Fibroblast of lung (primary cell): ENCODE results near the gene HYAL1. TPM values are rescaled to one million over a fixed set of nuclear protein-coding genes. Genes with fewer than 3 reads are reported as not detected.

ENCODE experiments used
- DNase-seq, 2 donors: peaks; one replicate each; pipeline versions ENCODE4 v3.0.0 to v3.0.0-alpha.2; 2010; ENCODE audit warnings: low read depth in 2 of 2
- H2AFZ ChIP-seq: 2 replicates; pipeline ENCODE4 v1.5.1; 2012; ENCODE audit warnings: low read length, control low read depth, inconsistent platforms
- H3K27ac ChIP-seq: 2 replicates; pipeline ENCODE4 v1.5.1; 2011; ENCODE audit warnings: low read length, control low read depth; ENCODE audit not compliant: insufficient read depth
- H3K27me3 ChIP-seq: 2 replicates; pipeline ENCODE4 v1.5.1; 2011; ENCODE audit warnings: mild to moderate bottlenecking, low read length; ENCODE audit not compliant: control insufficient read depth, insufficient read depth
- H3K36me3 ChIP-seq: 2 replicates; pipeline ENCODE4 v1.5.1; 2011; ENCODE audit warnings: low read length; ENCODE audit not compliant: control insufficient read depth, insufficient read depth
- H3K4me1 ChIP-seq: 2 replicates; pipeline ENCODE4 v1.5.1; 2011; ENCODE audit warnings: low read length; ENCODE audit not compliant: control insufficient read depth, insufficient read depth; ENCODE audit errors: extremely low read depth
- H3K4me2 ChIP-seq: 2 replicates; pipeline ENCODE4 v1.5.1; 2011; ENCODE audit warnings: low read length, control low read depth; ENCODE audit not compliant: insufficient read depth; ENCODE audit errors: extremely low read depth
- H3K4me3 ChIP-seq, 4 experiments: fragments of 200-600 bp in 1 of 4; sonication (generic) in 1 of 4; replicated peaks in 1 of 4; 2 replicates each; pipeline ENCODE4 v1.5.1; 2011 to 2016; ENCODE audit warnings: low read length in 4 of 4, low read depth in 3 of 4, mild to moderate bottlenecking in 3 of 4, control low read depth in 2 of 4, inconsistent platforms in 1 of 4, mixed read lengths in 1 of 4; ENCODE audit not compliant: insufficient read depth in 1 of 4; ENCODE audit errors: control extremely low read depth in 1 of 4
- H3K79me2 ChIP-seq: 2 replicates; pipeline ENCODE4 v1.5.1; 2012; ENCODE audit warnings: mild to moderate bottlenecking, low read length, inconsistent platforms; ENCODE audit not compliant: control insufficient read depth, insufficient read depth
- H3K9ac ChIP-seq: 2 replicates; pipeline ENCODE4 v1.5.1; 2011; ENCODE audit warnings: mild to moderate bottlenecking, low read length, control low read depth; ENCODE audit not compliant: insufficient read depth
- H3K9me3 ChIP-seq: 2 replicates; pipeline ENCODE4 v1.5.1; 2012; ENCODE audit warnings: low read depth, low read length; ENCODE audit not compliant: control insufficient read depth, insufficient read depth
- H4K20me1 ChIP-seq: 2 replicates; pipeline ENCODE4 v1.5.1; 2011; ENCODE audit warnings: low read length; ENCODE audit not compliant: control insufficient read depth, insufficient read depth; ENCODE audit errors: extremely low read depth
- CTCF ChIP-seq, 2 donors: IDR thresholded peaks in 1 of 2; conservative IDR thresholded peaks in 1 of 2; 1 replicate in 1 of 2; 2 replicates in 1 of 2; pipeline ENCODE4 v1.5.1; 2011 to 2012; ENCODE audit warnings: low read length in 2 of 2, control low read depth in 1 of 2, inconsistent platforms in 1 of 2, low read depth in 1 of 2, mild to moderate bottlenecking in 1 of 2
- EZH2 ChIP-seq: IDR thresholded peaks from 2 replicates; pipeline ENCODE4 v1.5.1; 2012; ENCODE audit warnings: low read length, control low read depth, mild to moderate bottlenecking; ENCODE audit errors: missing control alignments
- polyA minus RNA-seq: library from RNA; depleted of rRNA, polyadenylated mRNA; stranded (reverse); fragments of >200 nt; gene quantifications from 2 replicates; pipeline ENCODE4 v1.2.3, GENCODE V29; 2011; ENCODE audit warnings: low replicate concordance
- polyA plus RNA-seq, 2 donors: library from polyadenylated mRNA; depleted of rRNA in 1 of 2; stranded (reverse) in 1 of 2; unstranded in 1 of 2; fragments of >200 nt; gene quantifications; 2 replicates each; pipeline ENCODE4 v1.2.1, GENCODE V29; 2011 to 2012; ENCODE audit warnings: missing spikeins in 1 of 2
- total RNA-seq: library from RNA; depleted of rRNA; stranded (reverse); fragments of >200 nt; gene quantifications from 2 replicates; pipeline ENCODE4 v1.2.1, GENCODE V29; 2014

Gene HYAL1
- total RNA-seq (1.3 and 1.8 TPM in 2 replicates), polyA plus RNA-seq (1.8 and 2.5 TPM in 2 replicates), polyA minus RNA-seq (7.5 and 8.9 TPM in 2 replicates)
- polyA plus RNA-seq (2012) = 2.5 and 2.6 TPM in 2 replicates

DNA sequence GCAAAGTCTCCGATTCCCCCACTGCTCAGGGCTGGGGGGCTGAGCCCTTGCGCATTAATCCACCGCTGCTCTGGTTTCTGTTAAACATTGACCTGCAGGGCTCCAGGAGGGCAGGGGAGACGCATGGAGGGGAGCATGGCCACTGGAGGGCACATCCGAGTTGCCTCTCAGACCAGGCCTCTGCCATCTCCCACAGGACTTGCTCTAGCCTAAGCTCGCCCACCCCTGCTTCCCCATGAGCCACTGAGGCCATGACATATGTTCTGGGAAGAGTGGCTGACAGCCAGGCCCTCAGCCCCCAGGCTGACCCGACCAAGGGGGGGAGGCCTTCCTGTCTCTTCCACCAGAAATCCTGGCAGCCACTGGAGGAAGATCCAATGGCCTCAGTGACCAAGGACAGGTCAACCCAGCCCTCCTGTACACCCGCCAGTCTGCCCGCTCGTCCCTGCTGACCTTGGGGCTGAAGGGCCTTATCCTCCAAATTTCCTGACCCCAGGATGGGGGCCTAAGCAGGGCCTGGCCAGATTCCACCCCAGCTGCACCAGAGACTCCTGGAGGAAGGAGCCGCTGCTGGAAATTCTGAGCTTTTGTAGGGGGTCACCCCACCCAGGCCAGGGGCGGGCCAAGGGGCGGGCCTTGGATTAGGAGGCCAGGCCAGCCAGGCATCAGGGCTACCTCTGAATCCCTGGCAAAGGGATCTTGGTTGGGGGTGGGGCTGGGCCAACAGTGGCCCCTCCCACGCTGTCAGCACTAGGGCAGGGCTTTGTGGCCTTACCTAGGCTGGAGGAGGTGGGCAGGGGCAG is at the start of gene HYAL1:
Gene HYAL1 (minus strand): TSS at position 562 of the 803 bp plus-strand sequence. CDS start 618 bp downstream, outside the sequence.
- no peaks in the 10 kb centered on the region for H3K36me3 ChIP-seq
- no peak within 1 kb of the TSS for H3K27ac ChIP-seq
- peaks cover 15% of the 10 kb centered on the region for H3K4me1 ChIP-seq
- no peaks in the 10 kb centered on the region for H3K9me3 ChIP-seq
- no peak within 1 kb of the TSS for H3K4me2 ChIP-seq
- no peak within 1 kb of the TSS for H2AFZ ChIP-seq
- no peaks in the 10 kb centered on the region for H4K20me1 ChIP-seq
- H3K4me3 ChIP-seq = no peak within 1 kb of the TSS
- peak in 1 of 2 donors; percentile 17 for TF ChIP-seq CTCF (conservative IDR thresholded peaks at IDR 0.05 in 1 of 2, IDR thresholded peaks at IDR 0.05 in 1 of 2; ENCODE audit: low read depth in 1 of 2, low read length in 2 of 2)
- no peak for TF ChIP-seq EZH2
- no peak for DNase-seq
- no peaks in the 10 kb centered on the region for H3K79me2 ChIP-seq
- H3K27me3 ChIP-seq = no peaks in the 10 kb centered on the region
- no peak within 1 kb of the TSS for H3K9ac ChIP-seq

DNA sequence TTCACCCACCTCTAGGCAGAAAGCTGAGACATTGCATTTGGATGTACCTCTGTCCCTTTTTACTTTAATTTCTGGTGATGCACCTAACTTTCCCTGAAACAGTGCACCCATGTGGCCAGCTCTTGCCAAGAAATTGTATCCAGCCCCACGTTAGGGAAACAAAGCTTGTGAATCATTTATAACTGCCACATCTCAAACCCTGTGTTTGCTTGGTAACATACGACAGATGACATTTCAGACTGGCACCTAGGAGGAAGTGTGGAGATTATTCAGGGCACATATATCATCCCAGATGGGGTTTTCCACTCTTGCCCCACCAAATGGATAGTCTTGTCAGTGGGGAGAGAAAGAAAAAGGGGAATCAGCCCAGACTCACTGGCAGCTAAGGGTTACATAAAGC is 49.4 kb upstream of the HYAL1 start:
- Histone ChIP-seq H3K9me3 (no peaks in the 10 kb centered on the region), H3K27ac (no peak overlapping the region), H3K4me2 (no peak overlapping the region), H3K79me2 (peaks cover 44% of the 10 kb centered on the region), H3K4me3 (no peak overlapping the region), H2AFZ (no peak overlapping the region), H3K36me3 (peaks cover 21% of the 10 kb centered on the region), H3K9ac (no peak overlapping the region), H4K20me1 (no peaks in the 10 kb centered on the region), H3K27me3 (no peaks in the 10 kb centered on the region), H3K4me1 (peaks cover 17% of the 10 kb centered on the region)
- DNase-seq = no peak
- TF ChIP-seq CTCF (conservative IDR thresholded peaks at IDR 0.05 in 1 of 2, IDR thresholded peaks at IDR 0.05 in 1 of 2; ENCODE audit: low read depth in 1 of 2, low read length in 2 of 2) = peak in 1 of 2 donors; percentile 25
- TF ChIP-seq EZH2 = no peak

- Histone ChIP-seq H3K36me3 (peaks cover 19% of the 10 kb centered on the region), H3K79me2 (peaks cover 30% of the 10 kb centered on the region), H2AFZ (peak overlapping the region; percentile 40)
Observed at GRCh38 chr3:50351323-50351697, 47.9 kb upstream of the HYAL1 start.

More at GRCh38 chr3:50351323-50351697, 47.9 kb upstream of the HYAL1 start:
- no peaks in the 10 kb centered on the region for H3K27me3 ChIP-seq
- TF ChIP-seq EZH2 = no peak
- no peak for TF ChIP-seq CTCF (conservative IDR thresholded peaks at IDR 0.05 in 1 of 2, IDR thresholded peaks at IDR 0.05 in 1 of 2; ENCODE audit: low read depth in 1 of 2, low read length in 2 of 2)
- H4K20me1 ChIP-seq = no peaks in the 10 kb centered on the region
- peak overlapping the region; percentile 75 for H3K27ac ChIP-seq
- no peak for DNase-seq
- H3K4me3 ChIP-seq = peak overlapping the region; percentile 72 to 87 (median 74)
- H3K4me1 ChIP-seq = peaks cover 12% of the 10 kb centered on the region
- no peak overlapping the region for H3K9ac ChIP-seq
- peak overlapping the region; percentile 95 for H3K4me2 ChIP-seq
- H3K9me3 ChIP-seq = no peaks in the 10 kb centered on the region
